SK-N-SH treated with all-trans-retinoic acid at 6 μM for 48 hours (cell line): ENCODE data around the gene CEBPA.

Source experiments
- ATAC-seq: fragments of 200-7000 bp; cut with Tn5 transposase; 3 replicates; pipeline ENCODE4 v1.9.1; 2020; ENCODE audit warnings: mild to moderate bottlenecking, moderate library complexity
- ARNTL ChIP-seq: fragments of 450-650 bp; formaldehyde crosslinking; IDR thresholded peaks from 2 replicates; pipeline ENCODE4 v1.5.0; 2020; ENCODE audit warnings: low read depth, mild to moderate bottlenecking, moderate library complexity, borderline replicate concordance
- BACH2 ChIP-seq: fragments of 250-450 bp; sonication (Bioruptor Pico); IDR thresholded peaks from 2 replicates; pipeline ENCODE4 v1.9.0; 2021; ENCODE audit warnings: mild to moderate bottlenecking, borderline replicate concordance
- CREB5 ChIP-seq: fragments of 250-450 bp; sonication (Bioruptor Pico); IDR thresholded peaks from 2 replicates; pipeline ENCODE4 v1.5.1; 2020; ENCODE audit warnings: low read depth, mild to moderate bottlenecking, moderate library complexity
- CSRNP3 ChIP-seq: fragments of 250-450 bp; sonication (Bioruptor Pico); IDR thresholded peaks from 2 replicates; pipeline ENCODE4 v1.5.1; 2021; ENCODE audit warnings: mild to moderate bottlenecking, moderate library complexity
- ESRRG ChIP-seq: fragments of 250-450 bp; sonication (Bioruptor Pico); IDR thresholded peaks from 2 replicates; pipeline ENCODE4 v1.6.1; 2021; ENCODE audit warnings: mild to moderate bottlenecking
- GLIS3 ChIP-seq: fragments of 250-450 bp; sonication (Bioruptor Pico); IDR thresholded peaks from 2 replicates; pipeline ENCODE4 v1.5.0; 2020; ENCODE audit warnings: mild to moderate bottlenecking, moderate library complexity
- ISL1 ChIP-seq: fragments of 250-450 bp; sonication (Bioruptor Pico); IDR thresholded peaks from 2 replicates; pipeline ENCODE4 v2.1.2; 2022; ENCODE audit warnings: mild to moderate bottlenecking, moderate library complexity
- OSR1 ChIP-seq: fragments of 250-450 bp; sonication (Bioruptor Pico); IDR thresholded peaks from 2 replicates; pipeline ENCODE4 v1.8.0; 2022; ENCODE audit warnings: moderate library complexity, mild to moderate bottlenecking, inconsistent platforms
- PATZ1 ChIP-seq: fragments of 250-450 bp; sonication (Bioruptor Pico); IDR thresholded peaks from 2 replicates; pipeline ENCODE4 v1.8.0; 2020; ENCODE audit warnings: mild to moderate bottlenecking, moderate library complexity, borderline replicate concordance
- POU6F1 ChIP-seq: fragments of 250-450 bp; sonication (Bioruptor Pico); IDR thresholded peaks from 2 replicates; pipeline ENCODE4 v1.8.0; 2021; ENCODE audit warnings: low read depth, mild to moderate bottlenecking, moderate library complexity, borderline replicate concordance
- RARB ChIP-seq: fragments of 250-450 bp; sonication (Bioruptor Pico); IDR thresholded peaks from 2 replicates; pipeline ENCODE4 v1.8.0; 2021; ENCODE audit warnings: mild to moderate bottlenecking, moderate library complexity
- SNAI2 ChIP-seq: fragments of 250-450 bp; sonication (Bioruptor Pico); IDR thresholded peaks from 2 replicates; pipeline ENCODE4 v1.5.0; 2020; ENCODE audit warnings: mild to moderate bottlenecking, moderate library complexity
- TOX ChIP-seq: fragments of 250-450 bp; sonication (Bioruptor Pico); IDR thresholded peaks from 2 replicates; pipeline ENCODE4 v1.8.0; 2021; ENCODE audit warnings: mild to moderate bottlenecking, moderate library complexity, borderline replicate concordance
- TSHZ2 ChIP-seq: fragments of 250-450 bp; sonication (Bioruptor Pico); IDR thresholded peaks from 2 replicates; pipeline ENCODE4 v1.5.0; 2020; ENCODE audit warnings: mild to moderate bottlenecking, moderate library complexity
- ZC3H10 ChIP-seq: fragments of 250-450 bp; sonication (Bioruptor Pico); IDR thresholded peaks from 2 replicates; pipeline ENCODE4 v1.5.1; 2021; ENCODE audit warnings: mild to moderate bottlenecking, moderate library complexity
- ZFP3 ChIP-seq: fragments of 250-450 bp; sonication (Bioruptor Pico); IDR thresholded peaks from 2 replicates; pipeline ENCODE4 v1.5.0; 2020; ENCODE audit warnings: mild to moderate bottlenecking, moderate library complexity
- ZFP30 ChIP-seq: fragments of 450-650 bp; formaldehyde crosslinking; IDR thresholded peaks from 2 replicates; pipeline ENCODE4 v1.5.0; 2022; ENCODE audit warnings: mild to moderate bottlenecking, moderate library complexity
- ZNF70 ChIP-seq: fragments of 450-650 bp; formaldehyde crosslinking; IDR thresholded peaks from 2 replicates; pipeline ENCODE4 v1.5.0; 2020; ENCODE audit warnings: mild to moderate bottlenecking, moderate library complexity
- ZNF8 ChIP-seq: fragments of 450-650 bp; formaldehyde crosslinking; IDR thresholded peaks from 2 replicates; pipeline ENCODE4 v1.5.0; 2020; ENCODE audit warnings: mild to moderate bottlenecking, moderate library complexity

The CEBPA gene

GRCh38 chr19:33300009-33300893 is 2.1 kb downstream of the CEBPA start:
- TF ChIP-seq ZFP30 (CRISPR knock-in tag) (no peak), POU6F1 (CRISPR knock-in tag) (no peak), ZFP3 (CRISPR knock-in tag) (no peak), GLIS3 (no peak), ZC3H10 (CRISPR knock-in tag) (no peak), ISL1 (CRISPR knock-in tag) (no peak), TSHZ2 (no peak), CSRNP3 (no peak), BACH2 (CRISPR knock-in tag) (no peak)
- ATAC-seq: no peak

- TF ChIP-seq BACH2 (CRISPR knock-in tag): no peak
- no peak for TF ChIP-seq ESRRG (CRISPR knock-in tag)
- no peak for TF ChIP-seq TOX (CRISPR knock-in tag)
- no peak for TF ChIP-seq PATZ1 (CRISPR knock-in tag)
- no peak for TF ChIP-seq ZNF70 (CRISPR knock-in tag)
- no peak for TF ChIP-seq CREB5 (CRISPR knock-in tag)
- TF ChIP-seq ZNF8 (CRISPR knock-in tag): no peak
Observed at GRCh38 chr19:33299051-33299688, 3.2 kb downstream of the CEBPA start.

GRCh38 chr19:33298146-33298911 is 4.0 kb downstream of the CEBPA start:
- no peak for TF ChIP-seq GLIS3
- no peak for TF ChIP-seq ZFP3 (CRISPR knock-in tag)
- no peak for TF ChIP-seq ISL1 (CRISPR knock-in tag)
- TF ChIP-seq SNAI2 (CRISPR knock-in tag): no peak
- TF ChIP-seq RARB (CRISPR knock-in tag): no peak
- no peak for TF ChIP-seq POU6F1 (CRISPR knock-in tag)
- TF ChIP-seq ARNTL (CRISPR knock-in tag): no peak
- TF ChIP-seq OSR1 (CRISPR knock-in tag): no peak
- no peak for ATAC-seq

More at GRCh38 chr19:33299051-33299688, 3.2 kb downstream of the CEBPA start:
- ATAC-seq: no peak
